ENCODE results near the gene PELI2.

- TF ChIP-seq IKZF3 (tag by site-specific recombination; IDR thresholded peaks at IDR 0.05) (no peak), ZNF449 (tag by site-specific recombination; IDR thresholded peaks at IDR 0.05) (no peak), CTCF (tag by site-specific recombination; IDR thresholded peaks at IDR 0.05) (no peak), ZBTB10 (tag by site-specific recombination; IDR thresholded peaks at IDR 0.05) (no peak), BCL6B (tag by site-specific recombination; IDR thresholded peaks at IDR 0.05) (no peak), ZBTB49 (tag by site-specific recombination; IDR thresholded peaks at IDR 0.05; ENCODE audit: low read depth) (no peak), ZNF473 (tag by site-specific recombination; IDR thresholded peaks at IDR 0.05) (no peak), ZNF513 (tag by site-specific recombination; IDR thresholded peaks at IDR 0.05) (no peak)
Measured at GRCh38 chr14:56112781-56113180, 5.4 kb upstream of the PELI2 start.
